ENCODE results near the gene VSIG4. TPM values are rescaled to one million over a fixed set of nuclear protein-coding genes. Genes with fewer than 3 reads are reported as not detected.

Gene VSIG4
- polyA plus RNA-seq, 1 donor = 16.2 TPM

DNA sequence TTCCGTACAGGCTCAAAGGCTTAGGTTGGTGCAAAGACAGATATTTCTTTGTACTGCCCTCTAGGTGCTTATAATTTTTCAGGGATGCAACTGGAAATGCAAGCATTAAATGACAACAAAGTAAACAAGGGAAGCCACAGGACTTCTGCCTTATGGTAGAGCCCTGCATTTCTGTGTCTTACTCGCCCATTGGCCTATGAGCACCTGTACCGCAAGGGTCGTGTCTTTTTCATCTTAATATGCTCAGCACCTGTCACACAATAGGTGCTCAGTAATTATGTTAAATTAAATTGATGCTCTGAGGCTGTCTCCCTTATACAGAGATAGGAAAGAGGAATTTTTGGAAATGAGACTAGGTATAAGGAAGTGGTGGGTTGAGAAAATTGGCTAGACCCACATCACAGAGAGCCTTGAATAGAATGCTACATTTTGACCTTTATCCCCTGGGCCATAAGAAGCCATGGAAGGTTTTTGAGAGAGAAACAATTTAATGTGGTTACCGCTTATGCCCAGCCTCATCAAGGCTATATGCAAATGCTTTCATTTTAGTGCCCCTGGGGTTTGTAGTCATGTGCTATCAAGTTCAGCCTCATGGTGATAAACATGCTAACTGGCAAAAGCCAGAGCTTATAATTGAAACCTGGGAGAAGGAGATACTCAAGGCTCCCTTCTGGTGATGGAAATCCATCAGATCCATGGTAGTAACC lies 16.3 kb downstream of the VSIG4 start:
- DNase-seq = no peak

DNA sequence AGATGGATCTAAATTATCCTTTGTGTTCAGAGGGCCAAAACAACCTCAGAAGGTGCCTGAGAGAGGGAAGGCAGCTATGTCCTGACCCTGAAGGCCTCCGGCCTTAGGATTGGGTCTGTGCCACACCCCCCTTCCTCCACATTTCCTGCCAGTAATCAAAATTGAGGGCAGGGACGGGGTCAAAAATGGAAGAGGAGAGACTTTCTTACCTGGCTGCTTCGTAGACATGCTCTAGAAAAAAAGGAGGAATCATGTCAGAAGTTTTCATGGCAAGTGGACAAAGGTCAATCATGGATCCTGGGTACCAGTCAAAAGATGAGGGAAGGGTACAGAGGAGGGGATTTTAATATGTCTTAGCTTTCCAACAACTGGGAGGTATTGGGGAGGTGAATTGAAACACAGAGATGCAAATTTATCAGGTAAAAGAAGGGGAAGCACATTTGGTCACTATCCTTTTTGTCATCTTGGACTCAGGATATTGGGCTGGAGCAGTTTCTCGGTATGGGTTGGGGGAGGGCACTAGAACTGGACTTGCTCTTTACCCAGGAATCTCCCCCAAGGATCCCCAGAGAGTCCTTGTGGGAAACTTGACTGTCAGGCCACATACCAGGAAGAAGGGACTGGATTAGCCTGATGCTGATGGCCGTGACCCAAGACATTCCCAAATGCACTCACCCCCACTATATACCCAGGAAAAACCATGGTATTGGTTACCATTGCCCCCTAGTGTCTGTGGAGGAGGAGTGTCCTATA lies 17.1 kb downstream of the VSIG4 start:
- DNase-seq = no peak

GRCh38 chrX:66021765-66022631 lies 17.9 kb downstream of the VSIG4 start:
- DNase-seq = no peak

- no peak for DNase-seq
Measured at GRCh38 chrX:66021401-66021764, 18.5 kb downstream of the VSIG4 start.

- no peak for DNase-seq
Measured at GRCh38 chrX:66020631-66021334, 19.1 kb downstream of the VSIG4 start.

- DNase-seq = no peak
Measured at GRCh38 chrX:66019974-66020373, 19.9 kb downstream of the VSIG4 start.

GRCh38 chrX:66019310-66019652 lies 20.6 kb downstream of the VSIG4 start:
- DNase-seq = no peak

DNA sequence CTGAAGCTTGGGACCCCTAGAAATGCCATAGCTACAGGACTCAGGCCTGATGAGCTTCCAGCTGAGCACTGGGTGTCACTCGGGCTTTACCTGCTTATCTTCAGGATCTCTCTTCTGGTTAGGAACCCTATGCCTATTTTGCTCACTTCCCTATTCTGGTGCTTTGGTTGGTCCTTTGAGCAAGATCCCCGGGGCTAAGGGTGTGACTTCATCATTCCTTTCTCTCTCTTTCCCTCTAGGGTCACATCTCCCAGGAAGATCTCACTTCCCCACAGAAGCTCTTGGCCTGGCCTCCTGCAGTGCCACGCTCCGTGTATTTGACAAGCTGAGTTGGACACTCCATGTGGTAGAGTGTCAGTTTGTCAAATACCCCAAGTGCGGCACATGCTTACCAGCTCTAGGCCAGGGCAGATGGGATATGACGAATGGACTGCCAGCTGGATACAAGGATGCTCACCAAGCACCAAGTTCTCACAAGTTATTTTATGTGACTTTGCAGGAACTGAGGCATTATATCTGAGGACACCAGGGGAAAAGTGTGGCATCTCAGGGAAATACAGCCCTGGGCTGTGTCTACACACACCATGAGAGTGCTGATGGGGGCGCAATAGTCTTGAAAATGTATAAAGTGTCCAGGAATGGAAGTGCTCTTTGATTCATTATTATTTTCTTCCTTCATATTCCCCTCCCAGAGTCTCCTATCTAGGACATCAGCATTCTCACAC lies 21.1 kb downstream of the VSIG4 start:
- DNase-seq = no peak

DNA sequence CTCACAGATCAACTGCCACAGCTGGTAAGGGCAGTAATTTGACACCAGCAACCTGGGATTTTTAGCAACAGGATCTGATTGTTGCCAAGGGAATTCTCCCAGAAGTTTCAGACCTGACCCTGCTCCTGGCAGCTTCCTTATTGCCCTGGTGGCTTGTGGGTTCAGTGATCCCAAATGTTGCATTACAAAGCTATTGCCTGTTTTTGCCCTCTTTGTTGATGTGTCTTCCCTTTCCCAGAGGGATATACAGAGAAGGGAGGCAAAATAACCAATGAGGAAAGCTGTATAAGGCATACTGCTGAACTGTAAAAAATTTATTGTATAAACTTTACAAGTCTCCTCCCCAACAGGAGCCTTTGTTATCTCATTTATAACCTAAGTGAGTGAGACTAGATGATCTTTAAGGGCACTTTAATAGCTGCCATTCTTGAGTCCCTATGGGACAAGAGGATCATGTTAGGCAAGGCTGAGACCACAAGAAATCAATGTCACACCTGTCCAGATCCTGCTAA lies 22.2 kb downstream of the VSIG4 start:
- no peak for DNase-seq

- DNase-seq = no peak
Measured at GRCh38 chrX:66016905-66017658, 22.8 kb downstream of the VSIG4 start.

DNA sequence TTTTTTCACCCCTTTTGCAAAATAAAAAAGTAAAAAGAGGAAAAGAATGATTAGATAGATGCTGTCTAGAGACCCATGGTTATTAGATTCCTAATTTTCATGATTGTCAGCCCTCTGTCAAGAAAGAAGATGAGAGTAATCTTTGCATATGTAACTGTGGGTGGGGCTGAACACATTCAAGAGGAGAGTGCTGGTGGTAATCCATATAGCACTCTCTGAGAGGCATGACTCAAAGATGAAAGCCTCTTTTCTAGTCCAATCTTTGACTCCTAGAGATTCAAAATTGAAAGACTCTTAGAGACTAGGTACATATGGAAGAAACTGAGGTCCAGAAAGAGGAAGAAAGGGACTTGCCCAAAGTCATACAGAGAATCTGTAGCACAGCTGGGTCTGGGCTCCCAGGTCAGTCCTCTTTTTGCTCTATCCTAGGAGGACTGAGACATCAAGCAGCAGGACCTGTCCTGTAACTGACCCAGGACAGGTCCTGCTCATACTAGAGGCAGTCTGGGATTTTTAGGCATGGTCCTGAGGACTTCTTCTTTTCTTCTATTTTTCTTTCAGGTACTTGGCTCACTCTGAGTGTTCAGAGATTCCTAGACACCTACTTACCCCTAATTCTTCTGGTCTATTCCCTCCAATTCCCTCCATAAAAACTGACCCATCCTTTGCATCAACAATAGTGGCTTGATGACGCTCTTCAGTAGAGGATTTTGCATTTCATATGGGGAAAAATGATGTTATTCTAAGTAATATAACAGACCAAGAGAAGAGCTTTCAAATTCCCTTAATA lies 23.8 kb downstream of the VSIG4 start:
- DNase-seq = no peak

- DNase-seq = no peak
Measured at GRCh38 chrX:66015152-66015831, 24.6 kb downstream of the VSIG4 start.

DNA sequence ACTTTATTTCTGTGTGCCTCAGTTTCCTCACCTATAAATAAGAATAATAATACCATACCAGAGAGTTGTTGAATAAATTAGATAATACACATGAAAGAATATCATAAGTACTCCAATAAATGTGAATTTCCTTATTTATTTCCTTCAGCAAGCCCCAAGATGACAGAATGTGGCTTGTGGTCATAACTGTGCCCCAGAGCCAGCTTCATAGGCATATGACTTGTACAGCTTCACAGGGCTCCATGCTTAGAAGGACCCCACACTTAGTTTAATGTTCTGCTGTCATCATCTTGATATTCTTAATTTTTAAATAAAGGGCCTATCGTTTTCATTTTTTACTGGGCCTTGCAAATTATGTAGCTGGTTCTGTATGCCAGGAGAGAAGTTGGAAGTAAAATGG lies 25.3 kb downstream of the VSIG4 start:
- DNase-seq = no peak

GRCh38 chrX:66014084-66014483 lies 25.8 kb downstream of the VSIG4 start:
- no peak for DNase-seq

- no peak for DNase-seq
Measured at GRCh38 chrX:66013194-66013816, 26.6 kb downstream of the VSIG4 start.

GRCh38 chrX:66012094-66012534 lies 27.8 kb downstream of the VSIG4 start:
- no peak for DNase-seq

DNA sequence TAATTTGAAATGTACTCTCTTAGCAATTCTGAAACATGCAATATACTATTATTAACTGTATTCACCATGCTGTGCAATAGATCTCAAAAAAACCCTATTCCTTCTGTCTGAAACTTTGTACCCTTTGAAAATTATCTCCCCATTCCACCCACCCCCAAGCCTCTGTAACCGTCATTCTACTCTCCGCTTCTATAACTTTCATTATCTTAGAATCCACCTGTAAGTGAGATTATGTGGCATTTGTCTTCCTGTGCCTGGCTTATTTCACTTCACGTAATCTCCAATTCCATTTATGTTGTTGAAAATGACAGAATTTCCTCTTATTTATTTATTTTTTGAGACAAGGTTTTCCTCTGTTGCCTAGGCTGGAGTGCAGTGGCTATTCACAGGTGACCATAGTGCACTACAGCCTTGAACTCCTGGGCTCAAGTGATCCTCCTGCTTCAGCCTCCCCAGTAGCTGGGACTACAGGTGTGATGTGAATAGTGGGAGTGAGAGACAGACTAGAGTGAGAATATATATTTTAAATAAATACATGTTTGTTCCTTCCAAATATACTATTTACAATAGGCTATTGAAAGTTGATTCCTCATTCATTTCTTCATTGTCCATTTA lies 30.5 kb downstream of the VSIG4 start:
- no peak for DNase-seq

GRCh38 chrX:66008328-66008970 lies 31.4 kb downstream of the VSIG4 start:
- no peak for DNase-seq
